H1 (cell line): Measurements from ENCODE around the gene AP1M1. TPM values are rescaled to one million over a fixed set of nuclear protein-coding genes. Genes with fewer than 3 reads are reported as not detected.

Experiments used
- CBX5 ChIP-seq: fragments of 300-800, 300-1000 bp; sonication (generic); IDR thresholded peaks from 2 replicates; pipeline ENCODE4 v1.7.1; 2016; ENCODE audit warnings: antibody characterized with exemption, low read length, low read depth
- CHD1 ChIP-seq: IDR thresholded peaks from 2 replicates; pipeline ENCODE4 v1.6.1; 2012; ENCODE audit warnings: low read depth, low read length, improper control_type of control experiment
- HDAC2 ChIP-seq, 2 experiments: fragments of 300-600 bp in 1 of 2; sonication (generic) in 1 of 2; IDR thresholded peaks; 2 replicates each; pipeline ENCODE4 v1.6.1; 2011 to 2012; ENCODE audit warnings: low read depth in 2 of 2, low read length in 2 of 2, mild to moderate bottlenecking in 2 of 2, moderate library complexity in 2 of 2, borderline replicate concordance in 1 of 2, inconsistent platforms in 1 of 2
- RNF2 ChIP-seq: fragments of 200-900, 300-1000 bp; sonication (generic); IDR thresholded peaks from 2 replicates; pipeline ENCODE4 v1.7.1; 2016; ENCODE audit warnings: borderline replicate concordance, low read depth, mild to moderate bottlenecking, antibody characterized with exemption, low read length; ENCODE audit not compliant: poor library complexity, severe bottlenecking; ENCODE audit errors: missing control alignments
- RXRA ChIP-seq: IDR thresholded peaks from 2 replicates; pipeline ENCODE4 v1.6.1; 2011; ENCODE audit warnings: low read depth, mild to moderate bottlenecking, low read length, moderate library complexity; ENCODE audit not compliant: insufficient read depth
- SAP30 ChIP-seq: fragments of 300-600 bp; sonication (generic); IDR thresholded peaks from 2 replicates; pipeline ENCODE4 v1.7.1; 2012; ENCODE audit warnings: low read length, moderate library complexity, mild to moderate bottlenecking, inconsistent platforms; ENCODE audit not compliant: insufficient read depth, insufficient replicate concordance
- polyA plus RNA-seq, 7 experiments: library from polyadenylated mRNA; depleted of rRNA in 3 of 7; stranded (reverse) in 5 of 7; unstranded in 2 of 7; fragments of >200 nt in 5 of 7; fragments of 200-250 nt in 2 of 7; gene quantifications; 1 replicate in 5 of 7; 2 replicates in 1 of 7; 4 replicates in 1 of 7; pipeline versions ENCODE4 v1.2.1 to v1.2.3, GENCODE V29; 2011 to 2013; ENCODE audit warnings: missing spikeins in 2 of 7, mixed read lengths in 2 of 7
- total RNA-seq: library from RNA; stranded (reverse); fragmentation: NEBNext Ultra II Directional; extraction: Animal tissue kit (Norgen Biotek cat#: 25700); gene quantifications from 2 replicates; pipeline ENCODE4 v1.2.1, GENCODE V29; 2021

The AP1M1 gene
- total and polyA plus RNA-seq, 2 of the 8 experiments (the other 6 are each of a cell fraction or from before 2014, with no cell fraction given), result 30.9 to 37.5 TPM

DNA sequence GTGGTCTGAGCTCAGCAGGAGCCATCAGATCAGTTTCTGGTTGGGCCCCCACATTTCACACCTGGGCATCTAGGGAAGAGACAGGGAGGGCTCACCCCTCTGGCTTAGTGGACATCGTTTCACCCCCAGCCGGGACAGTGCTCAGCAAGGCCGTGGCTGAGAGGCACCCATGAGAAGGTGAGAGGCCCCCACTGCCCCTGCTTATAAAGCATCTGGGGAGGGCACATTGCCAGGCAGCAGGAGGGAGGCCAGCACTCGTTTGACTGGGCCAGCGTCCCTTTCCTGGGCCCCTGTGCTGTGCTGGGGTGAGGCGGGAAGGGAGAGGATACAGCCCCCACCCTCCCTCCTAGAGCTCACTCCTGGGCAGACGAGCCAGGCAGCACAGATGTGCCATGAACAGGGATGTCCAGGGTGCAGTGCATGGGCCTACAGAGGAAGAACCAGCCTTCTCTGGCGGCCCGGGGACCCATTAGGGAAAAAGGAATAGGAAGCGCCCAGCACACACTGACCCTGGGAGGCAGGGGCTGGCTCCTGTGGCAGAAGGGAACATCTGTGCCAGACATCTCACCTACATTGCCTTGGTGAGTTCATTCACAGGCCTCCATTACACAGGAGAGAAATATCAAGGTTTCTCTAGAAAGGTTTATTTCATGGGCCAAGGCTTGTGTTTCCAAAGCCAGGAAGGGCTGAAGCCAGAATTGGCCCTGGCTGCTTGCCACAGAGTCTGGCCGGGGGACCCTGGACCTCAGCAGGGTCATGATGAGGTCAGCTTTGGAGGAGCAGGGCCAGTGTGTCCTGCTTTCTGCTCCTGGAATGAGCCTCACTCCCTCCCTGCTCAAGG is 7.7 kb downstream of the AP1M1 start (continued):
- TF ChIP-seq HDAC2 (IDR thresholded peaks at IDR 0.05; ENCODE audit: borderline replicate concordance in 1 of 2, low read depth in 2 of 2, low read length in 2 of 2), result no peak
- no peak for TF ChIP-seq RXRA
- no peak for TF ChIP-seq CHD1
- TF ChIP-seq RNF2, result no peak
- TF ChIP-seq CBX5, result no peak
- TF ChIP-seq SAP30, result no peak
